H9 (cell line): ENCODE results near the gene EPHB2. TPM values are rescaled to one million over a fixed set of nuclear protein-coding genes. Genes with fewer than 3 reads are reported as not detected.

Experiments
- DNase-seq: peaks from one replicate; pipeline ENCODE4 v3.0.0-alpha.2; 2017
- H2AFZ ChIP-seq: one replicate; pipeline ENCODE4 v1.6.1; 2013; ENCODE audit warnings: mild to moderate bottlenecking, low read length, control low read depth, moderate library complexity
- H2AK5ac ChIP-seq: 2 replicates; pipeline ENCODE4 v1.6.1; 2013; ENCODE audit warnings: low read length, control low read depth, mixed read lengths; ENCODE audit not compliant: insufficient read length
- H2BK120ac ChIP-seq: one replicate; pipeline ENCODE4 v1.6.1; 2013; ENCODE audit warnings: low read depth, mild to moderate bottlenecking, low read length, control low read depth, inconsistent platforms; ENCODE audit not compliant: poor library complexity, severe bottlenecking
- H2BK12ac ChIP-seq: 2 replicates; pipeline ENCODE4 v1.6.1; 2013; ENCODE audit warnings: low read length, control low read depth, mixed read lengths, low read depth; ENCODE audit not compliant: insufficient read length
- H2BK15ac ChIP-seq: 2 replicates; pipeline ENCODE4 v1.6.1; 2013; ENCODE audit warnings: low read depth, low read length, control low read depth
- H2BK20ac ChIP-seq: one replicate; pipeline ENCODE4 v1.6.1; 2013; ENCODE audit warnings: low read depth, mild to moderate bottlenecking, low read length, control low read depth, inconsistent platforms; ENCODE audit not compliant: poor library complexity, severe bottlenecking
- H2BK5ac ChIP-seq: 2 replicates; pipeline ENCODE4 v1.6.1; 2013; ENCODE audit warnings: low read length, control low read depth, mixed read lengths; ENCODE audit not compliant: insufficient read length
- H3K14ac ChIP-seq: 2 replicates; pipeline ENCODE4 v1.6.1; 2013; ENCODE audit warnings: low read length, control low read depth; ENCODE audit not compliant: insufficient read depth
- H3K18ac ChIP-seq: 2 replicates; pipeline ENCODE4 v1.6.1; 2013; ENCODE audit warnings: low read depth, mild to moderate bottlenecking, mixed read lengths, low read length, control low read depth; ENCODE audit not compliant: insufficient read length
- H3K23ac ChIP-seq: 2 replicates; pipeline ENCODE4 v1.6.1; 2013; ENCODE audit warnings: low read length, control low read depth, mixed read lengths, low read depth; ENCODE audit not compliant: insufficient read length
- H3K23me2 ChIP-seq: 2 replicates; pipeline ENCODE4 v1.6.1; 2013; ENCODE audit warnings: low read depth, mild to moderate bottlenecking, mixed read lengths, low read length, control low read depth; ENCODE audit not compliant: insufficient read length, poor library complexity, severe bottlenecking
- H3K27ac ChIP-seq: 2 replicates; pipeline ENCODE4 v1.5.1; 2013; ENCODE audit warnings: low read length, control low read depth, mixed read lengths, low read depth; ENCODE audit not compliant: insufficient read length
- H3K27me3 ChIP-seq: 2 replicates; pipeline ENCODE4 v1.6.1; 2013; ENCODE audit warnings: low read length, control low read depth, inconsistent platforms; ENCODE audit not compliant: insufficient read depth
- H3K4ac ChIP-seq: 2 replicates; pipeline ENCODE4 v1.6.1; 2013; ENCODE audit warnings: low read depth, mild to moderate bottlenecking, control low read depth, inconsistent platforms, low read length, moderate library complexity
- H3K4me1 ChIP-seq: 2 replicates; pipeline ENCODE4 v1.6.1; 2013; ENCODE audit warnings: low read length, control low read depth, inconsistent platforms; ENCODE audit not compliant: insufficient read depth
- H3K4me2 ChIP-seq: 2 replicates; pipeline ENCODE4 v1.6.1; 2013; ENCODE audit warnings: low read length, control low read depth, mixed read lengths; ENCODE audit not compliant: insufficient read length, insufficient read depth
- H3K56ac ChIP-seq: 2 replicates; pipeline ENCODE4 v1.6.1; 2013; ENCODE audit warnings: low read depth, mild to moderate bottlenecking, mixed read lengths, low read length, control low read depth; ENCODE audit not compliant: insufficient read length
- H3K79me1 ChIP-seq: 2 replicates; pipeline ENCODE4 v1.6.1; 2013; ENCODE audit warnings: low read depth, mild to moderate bottlenecking, moderate library complexity, low read length, control low read depth, inconsistent platforms; ENCODE audit not compliant: insufficient read depth, poor library complexity, severe bottlenecking
- H3K79me2 ChIP-seq: 2 replicates; pipeline ENCODE4 v1.6.1; 2013; ENCODE audit warnings: low read length, control low read depth, inconsistent platforms; ENCODE audit not compliant: insufficient read depth
- H3K9ac ChIP-seq: 2 replicates; pipeline ENCODE4 v1.6.1; 2013; ENCODE audit warnings: low read length, control low read depth, mixed read lengths; ENCODE audit not compliant: insufficient read length; ENCODE audit errors: extremely low read depth
- H3K9me3 ChIP-seq: one replicate; pipeline ENCODE4 v1.6.1; 2013; ENCODE audit warnings: low read depth, low read length, inconsistent platforms; ENCODE audit not compliant: control insufficient read depth
- H3T11ph ChIP-seq: one replicate; pipeline ENCODE4 v1.6.1; 2013; ENCODE audit warnings: mild to moderate bottlenecking, low read length, control low read depth, inconsistent platforms
- H4K20me1 ChIP-seq: one replicate; pipeline ENCODE4 v1.6.1; 2013; ENCODE audit not compliant: control insufficient read depth, insufficient read length, insufficient read depth
- H4K5ac ChIP-seq: 2 replicates; pipeline ENCODE4 v1.6.1; 2013; ENCODE audit warnings: low read depth, mild to moderate bottlenecking, mixed read lengths, low read length, control low read depth; ENCODE audit not compliant: insufficient read length
- H4K8ac ChIP-seq: replicated peaks from 2 replicates; pipeline ENCODE4 v1.6.1; 2013; ENCODE audit warnings: low read length, control low read depth, mixed read lengths, low read depth; ENCODE audit not compliant: insufficient read length
- H4K91ac ChIP-seq: 2 replicates; pipeline ENCODE4 v1.6.1; 2013; ENCODE audit warnings: low read depth, mild to moderate bottlenecking, moderate library complexity, mixed read lengths, low read length, control low read depth; ENCODE audit not compliant: insufficient read length
- H3K27ac Mint-ChIP-seq, 3 experiments: 2 replicates in 2 of 3; 3 replicates in 1 of 3; pipeline ENCODE4 v1.8.0; 2020 to 2021; ENCODE audit warnings: mixed read lengths in 3 of 3, mild to moderate bottlenecking in 1 of 3, moderate library complexity in 1 of 3
- H3K27me3 Mint-ChIP-seq: 2 replicates; pipeline ENCODE4 v1.8.0; 2021; ENCODE audit warnings: low read depth, mild to moderate bottlenecking, moderate library complexity, mixed read lengths
- H3K36me3 Mint-ChIP-seq, 3 experiments: 2 replicates in 2 of 3; 3 replicates in 1 of 3; pipeline ENCODE4 v1.8.0; 2020 to 2021; ENCODE audit warnings: low read depth in 3 of 3, mixed read lengths in 3 of 3; ENCODE audit not compliant: insufficient read depth in 1 of 3
- H3K4me1 Mint-ChIP-seq, 2 experiments: 2 replicates each; pipeline ENCODE4 v1.8.0; 2020; ENCODE audit warnings: mixed read lengths in 2 of 2
- H3K4me3 Mint-ChIP-seq, 2 experiments: 2 replicates in 1 of 2; 3 replicates in 1 of 2; pipeline ENCODE4 v1.8.0; 2020 to 2021; ENCODE audit warnings: mild to moderate bottlenecking in 2 of 2, mixed read lengths in 2 of 2, moderate library complexity in 1 of 2
- H3K9me3 Mint-ChIP-seq, 2 experiments: 2 replicates in 1 of 2; 3 replicates in 1 of 2; pipeline ENCODE4 v1.8.0; 2020; ENCODE audit warnings: mild to moderate bottlenecking in 2 of 2, mixed read lengths in 2 of 2, moderate library complexity in 1 of 2
- CTCF ChIP-seq: fragments of 200-600 bp; sonication (generic); conservative IDR thresholded peaks from 3 replicates; pipeline ENCODE4 v1.8.0; 2021; ENCODE audit warnings: antibody characterized with exemption, mild to moderate bottlenecking
- WGBS: extraction: QIAGEN DNeasy Blood & Tissue Kit; methylation state at CpG from one replicate; pipeline ENCODE4 v1.1.7; 2013; ENCODE audit warnings: missing lambda C conversion rate, low lambda C conversion rate, mixed read lengths; ENCODE audit not compliant: insufficient read length; ENCODE audit errors: extremely low coverage; 5-methylcytosine and 5-hydroxymethylcytosine counted together
- total RNA-seq: library from RNA; stranded (reverse); gene quantifications from 2 replicates; pipeline ENCODE4 v1.2.1, GENCODE V29; 2021

EPHB2 gene
- total RNA-seq, 1 experiment from 2014 or later, result 9.5 TPM

GRCh38 chr1:22752339-22752738, 41.7 kb downstream of the EPHB2 start:
- no peaks in the 10 kb centered on the region for H4K20me1 ChIP-seq
- no peak overlapping the region for H2AK5ac ChIP-seq
- no peak overlapping the region for H3K23ac ChIP-seq
- no peak overlapping the region for H2BK20ac ChIP-seq
- H3K36me3 Mint-ChIP-seq, result no peaks in the 10 kb centered on the region
- no peak overlapping the region for H3T11ph ChIP-seq
- H4K5ac ChIP-seq, result no peak overlapping the region
- no peak overlapping the region for H2BK12ac ChIP-seq
- H3K4ac ChIP-seq, result no peak overlapping the region
- no peak overlapping the region for H2BK15ac ChIP-seq
- H3K4me2 ChIP-seq, result no peak overlapping the region
- H3K27ac ChIP-seq, result no peak overlapping the region
- no peak overlapping the region for H3K56ac ChIP-seq
- H3K23me2 ChIP-seq, result no peaks in the 10 kb centered on the region
- no peak overlapping the region for H4K91ac ChIP-seq
- H3K4me1 Mint-ChIP-seq, result peaks cover 8 to 27% of the 10 kb centered on the region in 2 experiments
- H3K79me2 ChIP-seq, result no peaks in the 10 kb centered on the region
- no peak overlapping the region for H2AFZ ChIP-seq
- H3K27me3 Mint-ChIP-seq, result no peaks in the 10 kb centered on the region
- no peak overlapping the region for H2BK120ac ChIP-seq
- H2BK5ac ChIP-seq, result no peak overlapping the region
- no peaks in the 10 kb centered on the region for H3K9me3 ChIP-seq
- no peaks in the 10 kb centered on the region for H3K9me3 Mint-ChIP-seq
- no peaks in the 10 kb centered on the region for H3K4me1 ChIP-seq
- no peak for DNase-seq
- WGBS, result no CpG with 5 or more reads among the region's 1 CpG
- no peak overlapping the region for H4K8ac ChIP-seq
- no peak overlapping the region for H3K9ac ChIP-seq
- no peak overlapping the region for H3K4me3 Mint-ChIP-seq
- H3K27me3 ChIP-seq, result no peaks in the 10 kb centered on the region
- TF ChIP-seq CTCF, result no peak
- no peak overlapping the region for H3K18ac ChIP-seq
- no peak overlapping the region for H3K14ac ChIP-seq
- no peak overlapping the region for H3K27ac Mint-ChIP-seq
- no peaks in the 10 kb centered on the region for H3K79me1 ChIP-seq
